ENCODE data around the gene TYK2. TPM values are rescaled to one million over a fixed set of nuclear protein-coding genes. Genes with fewer than 3 reads are reported as not detected.
A peak's percentile ranks its signal among the peaks of the same experiment; 100 is the strongest.

Gene TYK2
- total and polyA plus RNA-seq, 9 of the 15 experiments (the other 6 are each of a cell fraction or from before 2014, with no cell fraction given): 15.0 to 182 (median 85.9) TPM

DNA sequence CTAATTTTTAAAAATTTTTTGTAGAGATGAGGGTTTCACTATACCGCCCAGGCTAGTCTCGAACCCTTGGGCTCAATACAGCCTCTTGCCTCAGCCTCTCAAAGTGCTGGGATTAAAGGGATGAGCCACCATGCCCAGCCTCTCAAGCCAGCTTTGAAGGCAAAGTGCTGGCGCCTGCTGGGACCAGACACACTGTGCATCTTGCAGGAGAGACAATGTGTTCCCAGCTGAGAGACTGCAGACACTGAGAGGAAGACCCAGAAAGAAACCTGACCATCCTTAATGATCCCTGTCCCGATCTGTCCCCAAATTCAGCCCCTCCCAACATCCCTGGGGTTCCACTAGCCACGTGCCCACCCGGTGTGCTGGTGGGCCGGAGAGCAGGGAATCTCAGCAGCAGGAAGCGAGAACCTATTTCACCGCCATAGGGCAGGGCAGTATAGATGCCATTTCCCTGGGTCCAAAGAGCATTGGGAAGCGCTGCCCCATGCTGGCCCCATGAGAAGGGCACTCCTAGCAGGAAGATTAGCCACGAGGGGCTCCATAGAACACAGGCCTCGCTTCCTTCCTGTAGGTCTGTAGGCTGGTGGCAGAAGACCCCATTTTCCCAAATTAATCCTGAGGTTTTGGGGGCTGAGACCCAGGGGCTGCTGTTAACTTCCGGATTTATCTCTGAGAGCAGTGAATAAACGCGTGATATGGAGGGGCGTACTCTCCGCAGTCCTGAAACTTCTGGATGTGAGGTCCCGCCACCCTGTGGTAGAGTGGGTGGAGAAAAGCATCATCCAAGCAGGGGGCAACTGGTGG lies 48.0 kb downstream of the TYK2 start (continued):
- TF ChIP-seq, protein P1, sequence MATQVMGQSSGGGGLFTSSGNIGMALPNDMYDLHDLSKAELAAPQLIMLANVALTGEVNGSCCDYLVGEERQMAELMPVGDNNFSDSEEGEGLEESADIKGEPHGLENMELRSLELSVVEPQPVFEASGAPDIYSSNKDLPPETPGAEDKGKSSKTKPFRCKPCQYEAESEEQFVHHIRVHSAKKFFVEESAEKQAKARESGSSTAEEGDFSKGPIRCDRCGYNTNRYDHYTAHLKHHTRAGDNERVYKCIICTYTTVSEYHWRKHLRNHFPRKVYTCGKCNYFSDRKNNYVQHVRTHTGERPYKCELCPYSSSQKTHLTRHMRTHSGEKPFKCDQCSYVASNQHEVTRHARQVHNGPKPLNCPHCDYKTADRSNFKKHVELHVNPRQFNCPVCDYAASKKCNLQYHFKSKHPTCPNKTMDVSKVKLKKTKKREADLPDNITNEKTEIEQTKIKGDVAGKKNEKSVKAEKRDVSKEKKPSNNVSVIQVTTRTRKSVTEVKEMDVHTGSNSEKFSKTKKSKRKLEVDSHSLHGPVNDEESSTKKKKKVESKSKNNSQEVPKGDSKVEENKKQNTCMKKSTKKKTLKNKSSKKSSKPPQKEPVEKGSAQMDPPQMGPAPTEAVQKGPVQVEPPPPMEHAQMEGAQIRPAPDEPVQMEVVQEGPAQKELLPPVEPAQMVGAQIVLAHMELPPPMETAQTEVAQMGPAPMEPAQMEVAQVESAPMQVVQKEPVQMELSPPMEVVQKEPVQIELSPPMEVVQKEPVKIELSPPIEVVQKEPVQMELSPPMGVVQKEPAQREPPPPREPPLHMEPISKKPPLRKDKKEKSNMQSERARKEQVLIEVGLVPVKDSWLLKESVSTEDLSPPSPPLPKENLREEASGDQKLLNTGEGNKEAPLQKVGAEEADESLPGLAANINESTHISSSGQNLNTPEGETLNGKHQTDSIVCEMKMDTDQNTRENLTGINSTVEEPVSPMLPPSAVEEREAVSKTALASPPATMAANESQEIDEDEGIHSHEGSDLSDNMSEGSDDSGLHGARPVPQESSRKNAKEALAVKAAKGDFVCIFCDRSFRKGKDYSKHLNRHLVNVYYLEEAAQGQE (IDR thresholded peaks at IDR 0.05; ENCODE audit: borderline replicate concordance): peak; percentile 47
- TF ChIP-seq, protein P1 (CRISPR knock-in tag; IDR thresholded peaks at IDR 0.05; ENCODE audit: low read depth): no peak

All from K562 (cell line).